Activated T-cell treated with anti-CD3 and anti-CD28 coated beads, Interleukin-2, amount 50 U/mL, for 48 hours (primary cell): ENCODE results near the gene TRIM3.

Source experiments
- DNase-seq, 2 experiments: peaks; one replicate each; pipeline ENCODE4 v3.0.0-alpha.2; 2020

TRIM3 gene

GRCh38 chr11:6433998-6434660, 39.6 kb downstream of the TRIM3 start:
- no peak for DNase-seq

GRCh38 chr11:6431861-6432260, 41.9 kb downstream of the TRIM3 start:
- no peak for DNase-seq

- DNase-seq = no peak
Measured at GRCh38 chr11:6427516-6427915, 46.2 kb downstream of the TRIM3 start.

DNA sequence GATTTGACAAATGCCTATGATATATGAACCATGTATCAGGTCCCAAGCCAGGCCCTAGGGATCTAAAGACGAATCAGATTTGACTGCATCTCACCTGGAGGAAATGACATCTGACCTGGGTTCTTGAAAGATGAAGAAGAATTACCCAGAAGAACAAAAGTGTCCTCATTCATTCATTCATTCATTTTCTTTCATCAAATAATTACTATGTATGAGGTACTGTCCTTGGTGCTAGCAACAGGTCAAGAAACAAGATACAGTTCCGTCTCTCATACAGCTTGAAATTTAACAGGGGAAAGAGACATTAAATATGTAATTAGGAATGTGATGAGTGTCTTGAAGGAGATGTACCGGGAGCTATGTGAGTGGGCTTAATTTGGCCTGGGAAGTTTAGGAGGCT, 53.1 kb downstream of the TRIM3 start:
- no peak for DNase-seq

DNA sequence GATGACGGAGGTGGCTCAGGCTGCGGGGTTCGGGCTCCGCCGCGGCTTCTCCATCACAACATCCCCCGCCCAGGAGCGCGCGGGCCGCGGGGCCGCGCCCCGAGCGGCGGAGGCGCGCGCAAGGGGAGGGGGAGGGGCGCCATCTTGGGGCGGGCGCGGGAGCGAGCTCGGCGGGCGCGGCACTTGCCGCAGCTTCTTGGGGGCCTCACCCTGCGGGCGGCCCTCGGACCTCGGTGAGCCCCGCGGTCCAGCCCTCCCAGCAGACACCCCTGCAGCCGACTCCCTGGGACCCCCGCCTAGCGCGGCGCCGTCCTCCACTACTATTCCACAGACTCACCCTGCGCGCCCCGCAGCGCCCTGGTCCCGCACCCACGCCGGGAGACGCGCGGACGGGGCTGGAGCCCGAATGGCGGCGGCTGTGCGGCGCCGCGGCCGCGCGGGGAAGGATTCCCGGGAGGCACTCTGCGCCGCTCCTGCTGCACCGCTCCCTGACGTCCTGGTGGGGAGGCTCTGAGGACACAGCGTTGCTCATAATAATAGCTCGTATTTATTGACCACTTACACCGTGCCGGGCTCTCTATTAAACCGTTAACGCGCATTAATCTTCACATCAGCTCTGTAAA, 54.6 kb downstream of the TRIM3 start, which contains the start of gene APBB1:
TSS of gene APBB1 (minus strand) at position 86 of the 623 bp plus-strand sequence. CDS start 7,747 bp downstream, outside the sequence.
- DNase-seq = peak; percentile 80 to 84

DNA sequence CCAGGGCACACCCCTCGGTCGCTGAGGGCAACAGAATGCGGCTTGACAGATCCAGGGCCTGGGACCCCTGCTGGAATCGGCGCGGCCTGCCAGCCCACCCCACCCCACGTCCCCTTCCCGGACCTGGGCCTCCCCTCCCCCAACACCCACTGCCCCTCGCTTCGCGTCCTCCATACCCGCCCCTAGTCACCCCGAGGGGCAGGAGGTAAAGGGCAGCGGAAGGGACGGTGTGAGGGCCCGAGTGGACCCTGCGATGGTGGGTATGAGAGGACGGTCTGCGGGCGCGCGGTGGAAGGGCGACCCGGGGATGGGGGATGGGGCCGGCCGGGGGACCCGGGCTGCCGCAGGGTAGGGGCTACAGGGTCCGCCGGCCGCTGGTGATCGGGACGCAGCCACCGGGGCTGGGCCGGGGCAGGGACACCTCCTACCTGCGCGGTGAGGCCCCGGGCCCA, 55.2 kb downstream of the TRIM3 start:
- DNase-seq = peak in 1 of 2 experiments; percentile 48

DNA sequence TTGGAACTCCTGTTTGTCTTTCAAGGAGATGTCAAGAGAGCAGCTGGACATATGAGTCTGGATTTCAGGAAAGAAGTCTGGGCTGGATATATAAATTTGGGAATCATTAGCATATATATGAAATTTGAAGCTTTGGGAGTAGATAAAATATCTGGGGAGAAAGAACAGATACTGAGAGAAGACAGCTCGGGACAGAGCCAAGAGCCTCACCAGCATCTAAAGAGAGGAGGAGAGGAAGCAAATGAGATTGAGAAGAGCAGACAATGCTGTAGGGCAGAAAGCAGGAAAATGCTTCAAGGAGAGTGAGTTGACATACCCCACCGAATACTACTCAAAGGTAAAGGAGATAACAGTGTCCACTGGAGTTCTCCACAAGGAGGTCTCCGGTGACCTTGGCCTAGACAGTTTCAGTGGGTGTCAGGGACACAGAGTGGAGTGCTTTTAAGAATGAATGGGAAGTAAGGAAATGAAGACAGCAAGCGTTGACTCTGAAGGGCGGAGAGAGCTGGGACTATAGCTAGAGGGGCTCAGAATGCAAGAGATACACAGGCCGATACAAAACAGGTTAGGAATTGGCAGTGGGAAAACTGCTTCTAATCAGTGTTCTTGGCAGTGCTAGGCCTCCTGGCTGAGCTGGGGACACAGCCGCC, 55.7 kb downstream of the TRIM3 start:
- DNase-seq = no peak

GRCh38 chr11:6415797-6416196, 57.9 kb downstream of the TRIM3 start:
- no peak for DNase-seq

- peak; percentile 59 to 64 for DNase-seq
Measured at GRCh38 chr11:6414874-6415328, 58.8 kb downstream of the TRIM3 start.

GRCh38 chr11:6413791-6414201, 59.9 kb downstream of the TRIM3 start:
- DNase-seq = peak; percentile 74 to 78

DNA sequence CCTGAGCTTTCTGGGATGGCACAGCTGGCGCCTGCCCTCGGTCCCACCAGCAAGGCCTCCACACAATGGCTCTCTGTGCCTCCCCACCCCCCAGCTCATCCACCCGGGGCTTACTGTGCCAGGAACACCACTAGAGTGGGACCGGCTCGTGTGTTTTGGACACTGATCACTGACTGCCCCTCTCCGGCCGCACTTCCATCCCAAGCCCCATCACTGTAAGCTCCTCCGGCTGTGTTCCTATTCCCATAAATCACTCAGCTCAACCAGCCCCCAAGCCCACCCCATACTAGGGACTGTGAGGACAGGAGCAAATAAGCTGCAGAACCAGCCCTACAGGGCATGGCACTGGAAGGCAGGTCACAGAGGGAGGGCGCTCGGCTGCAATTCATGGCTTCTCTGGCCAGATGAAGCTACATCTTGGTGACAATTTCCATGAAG, 62.1 kb downstream of the TRIM3 start:
- no peak for DNase-seq

- no peak for DNase-seq
Measured at GRCh38 chr11:6410695-6411430, 62.9 kb downstream of the TRIM3 start.

GRCh38 chr11:6406370-6406769, 67.4 kb downstream of the TRIM3 start:
- no peak for DNase-seq

DNA sequence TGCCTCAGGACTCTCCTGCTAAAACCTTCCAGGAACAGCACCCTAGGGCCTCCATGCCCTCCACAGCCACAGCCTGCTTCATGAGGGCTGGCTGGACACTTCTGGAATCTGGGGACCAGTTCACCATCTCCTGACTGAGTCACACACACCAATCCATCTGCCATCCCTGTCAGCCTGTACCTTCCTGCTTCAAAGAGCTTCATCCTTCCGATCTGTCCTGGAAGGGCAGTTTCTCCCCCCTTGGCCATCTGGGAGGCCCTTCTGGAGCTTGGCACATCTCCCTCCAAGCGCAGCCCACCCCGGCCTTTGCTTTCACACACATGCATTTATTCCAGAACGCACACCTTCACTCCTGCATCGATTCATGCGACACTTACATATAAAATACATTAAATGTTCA, 67.9 kb downstream of the TRIM3 start:
- no peak for DNase-seq

GRCh38 chr11:6405052-6405667, 68.6 kb downstream of the TRIM3 start:
- DNase-seq = no peak

DNA sequence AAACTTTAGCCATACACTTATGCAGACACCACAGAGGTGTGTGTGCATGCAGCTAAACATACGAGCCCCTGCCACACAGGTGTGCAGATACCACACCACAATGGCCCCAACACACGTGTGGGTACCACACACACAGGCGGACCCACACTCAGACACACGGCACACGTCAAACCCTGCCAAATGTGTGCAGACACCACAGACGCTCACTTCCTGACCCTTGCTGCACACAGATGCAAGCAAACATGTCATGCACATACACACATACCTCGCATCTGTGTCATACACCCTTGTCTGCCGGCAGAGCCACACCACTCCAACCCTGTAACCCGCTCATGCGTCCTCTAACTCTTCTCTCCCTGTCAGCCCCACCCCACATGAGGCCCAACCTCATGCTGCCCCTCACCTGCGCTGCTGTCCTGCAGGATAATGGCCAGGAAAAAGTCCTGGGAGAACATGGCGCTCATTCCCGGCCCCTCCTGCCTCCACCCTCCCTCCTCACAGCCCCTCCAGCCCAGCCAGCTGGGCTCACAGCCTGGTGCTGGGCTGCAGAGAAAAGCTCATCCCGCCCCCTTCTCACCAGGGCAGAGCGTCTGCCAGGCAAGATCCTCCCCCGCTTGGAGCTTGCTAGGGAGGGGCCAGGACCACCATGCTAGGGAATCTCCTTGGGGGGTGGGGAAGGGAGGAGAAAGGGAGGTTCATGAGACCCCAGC, 69.2 kb downstream of the TRIM3 start:
- DNase-seq = no peak

- no peak for DNase-seq
Measured at GRCh38 chr11:6403539-6403938, 70.2 kb downstream of the TRIM3 start.

- DNase-seq = peak; percentile 72 to 76
Measured at GRCh38 chr11:6402561-6402981, 71.2 kb downstream of the TRIM3 start.

DNA sequence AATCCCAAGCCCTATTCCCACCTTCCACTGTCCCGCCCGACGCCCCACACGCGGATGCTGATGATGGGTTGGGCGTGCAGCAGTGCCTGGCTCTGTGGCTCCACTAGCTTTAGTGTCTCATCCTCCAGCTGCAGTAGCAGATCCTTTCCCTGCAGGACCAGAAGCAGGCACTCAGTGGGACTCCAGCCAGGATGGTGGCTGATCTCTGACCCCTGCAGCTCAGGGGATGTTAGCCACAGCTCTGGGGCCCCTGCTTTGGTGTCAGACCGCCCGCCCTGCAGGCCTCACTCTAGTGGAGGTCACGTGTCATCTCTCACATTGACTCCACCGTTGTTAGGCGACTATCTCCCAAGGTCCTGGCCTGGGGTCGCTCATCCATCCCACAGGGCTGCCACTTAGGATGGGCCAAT, 71.7 kb downstream of the TRIM3 start:
- DNase-seq = peak; percentile 66 to 70

DNA sequence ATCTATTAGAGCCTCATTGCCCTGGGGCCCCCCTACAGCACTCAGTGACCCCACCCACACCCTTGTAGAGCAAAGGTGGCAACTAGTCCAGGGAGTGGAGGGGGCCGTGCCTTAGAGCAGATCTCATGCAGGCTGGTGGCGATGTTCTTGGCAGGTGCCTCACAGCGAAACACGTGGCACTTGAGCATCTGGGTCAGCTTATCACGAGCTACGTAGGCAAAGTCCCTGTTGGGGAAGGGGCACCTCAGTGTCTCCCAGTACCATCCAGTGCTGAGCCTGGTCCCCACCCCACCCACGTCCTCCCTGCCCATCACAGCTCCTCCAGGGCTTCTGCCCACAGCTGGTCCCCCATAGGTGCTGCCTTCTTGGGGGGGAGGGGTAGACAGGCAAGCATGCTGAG, 72.3 kb downstream of the TRIM3 start:
- no peak for DNase-seq

- no peak for DNase-seq
Measured at GRCh38 chr11:6400431-6401345, 73.1 kb downstream of the TRIM3 start.
